Activated CD8-positive, alpha-beta memory T cell treated with anti-CD3 and anti-CD28 coated beads, Interleukin-2, amount 50 U/mL, for 48 hours (primary cell): ENCODE measurements around the gene WDR48.

ENCODE experiments used
- DNase-seq: peaks from one replicate; pipeline ENCODE4 v3.0.0-alpha.2; 2020

WDR48 gene

GRCh38 chr3:39141171-39141995, 89.6 kb downstream of the WDR48 start:
- DNase-seq, result peak; percentile 54

DNA sequence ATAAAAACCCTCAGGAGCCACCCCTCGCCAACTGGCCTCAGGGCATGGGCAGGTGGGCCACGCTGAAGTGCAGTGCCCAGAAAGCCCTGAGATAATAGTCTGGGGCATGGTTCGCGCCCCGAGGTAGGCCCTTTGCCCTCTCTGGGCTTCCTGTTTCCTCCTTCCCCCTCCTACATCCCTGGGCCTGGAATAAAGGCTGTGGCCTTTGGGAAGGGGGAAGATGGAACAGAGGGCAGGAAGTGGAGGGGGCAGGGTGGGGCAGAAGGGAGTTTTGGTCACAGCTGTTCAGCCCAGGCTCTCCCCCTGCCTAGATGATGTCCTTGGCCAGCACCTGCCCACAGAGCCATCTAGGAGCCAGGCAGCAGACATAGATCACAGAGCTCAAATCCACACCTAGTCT, 90.3 kb downstream of the WDR48 start:
- peak; percentile 48 for DNase-seq

GRCh38 chr3:39143051-39143885, 91.5 kb downstream of the WDR48 start:
- DNase-seq, result peak; percentile 49

DNA sequence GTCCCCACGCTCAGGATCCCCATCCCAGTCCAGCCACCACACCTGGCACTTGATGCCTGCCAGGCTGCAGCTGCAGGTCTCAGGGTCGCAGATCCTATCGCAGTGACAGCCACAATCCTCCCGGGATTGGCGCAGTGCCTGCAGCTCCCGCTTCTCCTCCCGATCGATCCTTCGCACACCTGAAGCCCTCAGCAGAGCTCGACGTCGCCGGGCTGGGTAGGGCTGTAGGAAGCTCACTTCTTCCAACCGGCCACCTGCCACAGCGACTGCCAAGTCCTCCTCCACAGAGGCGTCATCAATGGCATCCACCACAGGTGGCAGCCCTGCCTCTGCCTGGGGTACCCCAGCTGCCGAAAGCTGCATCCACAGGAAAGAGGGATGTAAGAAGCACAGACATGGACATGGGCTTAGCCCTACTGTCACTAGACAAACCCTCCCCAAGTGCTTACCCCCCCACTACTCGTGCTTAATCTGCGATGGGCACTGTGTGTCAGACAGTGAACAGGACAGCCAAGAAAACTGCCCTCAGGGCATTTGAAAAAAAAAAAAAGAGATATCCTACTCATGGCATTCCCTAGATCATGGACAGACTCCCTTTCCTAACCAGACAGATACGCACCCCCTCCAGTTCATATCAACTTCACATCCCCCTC, 92.4 kb downstream of the WDR48 start:
- DNase-seq, result peak; percentile 50

DNA sequence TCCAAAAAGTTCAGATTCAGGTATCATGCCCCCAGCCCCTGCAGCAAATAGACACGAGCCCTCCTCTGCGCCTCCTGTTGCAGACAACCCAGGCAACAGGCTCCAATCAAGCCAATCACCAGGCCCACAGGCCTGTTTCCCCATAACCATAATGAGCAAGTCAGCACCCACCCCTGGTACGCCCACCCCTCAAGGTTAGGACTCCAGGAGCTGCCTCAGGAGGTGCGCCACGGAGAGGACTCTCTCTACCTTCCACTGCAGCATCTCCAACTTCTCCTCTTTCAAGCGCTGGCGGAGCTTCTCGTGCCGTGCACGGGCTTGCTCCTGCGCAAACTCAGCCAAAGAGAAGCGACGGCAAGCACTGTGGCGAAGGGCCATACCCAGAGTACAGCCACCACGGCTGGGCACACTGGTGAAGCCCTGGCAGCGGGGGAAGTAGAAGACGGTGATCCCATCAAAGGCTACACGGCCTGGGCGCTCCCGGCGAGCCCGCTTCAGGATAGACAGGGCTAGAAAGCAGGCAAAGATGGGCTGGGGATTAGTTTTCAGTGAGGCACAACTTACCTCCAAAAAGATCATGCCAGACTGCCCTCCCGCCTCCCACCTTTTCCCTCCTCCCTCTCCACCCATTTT, 93.0 kb downstream of the WDR48 start:
- peak; percentile 44 for DNase-seq

DNA sequence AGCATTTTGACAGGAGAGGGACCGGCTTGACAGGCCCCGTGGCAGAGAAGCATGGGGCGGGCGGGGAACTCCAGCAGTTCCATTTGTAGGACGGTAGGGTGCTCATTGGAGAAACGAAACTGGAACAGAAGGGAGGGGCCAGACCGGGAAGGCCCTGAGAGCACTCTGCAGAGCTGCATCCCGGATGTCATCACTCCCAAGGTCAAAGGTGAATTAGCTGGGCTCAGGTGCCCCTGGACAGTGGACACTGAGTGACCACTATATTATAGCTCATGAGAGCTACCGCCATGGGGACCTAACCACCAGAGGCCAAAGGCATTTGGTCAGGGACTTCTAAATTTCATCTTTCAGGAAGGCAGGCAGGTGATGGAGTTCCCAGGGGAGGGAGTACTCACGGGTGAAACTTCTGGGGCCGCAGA, 94.3 kb downstream of the WDR48 start:
- DNase-seq, result peak; percentile 49
